ENCODE results near the gene ACRBP. TPM values are rescaled to one million over a fixed set of nuclear protein-coding genes. Genes with fewer than 3 reads are reported as not detected.

ACRBP gene
- total RNA-seq, 2 experiments from 2014 or later, result 4.4 to 9.4 TPM

DNA sequence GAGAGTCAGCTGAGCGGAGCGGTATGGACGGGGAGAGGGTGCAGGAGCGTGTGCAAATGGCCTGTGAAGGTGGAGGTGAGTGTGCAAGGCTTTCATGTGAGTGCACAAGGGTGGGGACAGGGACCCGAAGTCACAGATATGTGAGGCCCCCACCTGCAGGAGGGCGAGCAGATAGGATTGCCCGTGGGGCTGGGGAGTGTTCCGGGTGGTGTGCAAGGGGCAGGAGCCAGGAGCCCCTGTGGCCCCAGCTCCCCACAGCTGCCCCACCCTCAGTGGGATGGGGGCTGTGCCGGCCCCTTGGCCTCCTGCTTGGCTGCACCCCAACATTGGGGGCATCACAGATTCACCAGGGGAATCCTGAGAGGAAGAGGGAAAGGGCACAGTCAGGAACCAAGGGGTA lies 47.5 kb upstream of the ACRBP start:
- no peaks in the 10 kb centered on the region for H4K20me1 ChIP-seq (ENCODE audit: insufficient read depth, low read length)
- intact Hi-C loops (cut with micrococcal nuclease; ENCODE audit: unreplicated experiment), result loop anchor here (5.0 to 10.0 kb wide), 2 partner anchors 202 to 270 kb away; partner anchors contain the start of genes MRPL51 and NCAPD2
- peak overlapping the region; percentile 93 for H3K4me2 ChIP-seq (ENCODE audit: low read length)
- BruUV-seq (replicated peaks), result no TSS peak
- H3K27ac ChIP-seq (ENCODE audit: low read depth, low read length, poor library complexity, severe bottlenecking), result peak overlapping the region; percentile 96
- no peak overlapping the region for H3K4me3 ChIP-seq (ENCODE audit: low read depth, low read length, poor library complexity, severe bottlenecking)
- H3K4me1 ChIP-seq (ENCODE audit: insufficient read depth, low read length, poor library complexity, severe bottlenecking), result peaks cover 92% of the 10 kb centered on the region
- H3K79me2 ChIP-seq (ENCODE audit: insufficient read depth, low read depth, low read length), result peaks cover 21% of the 10 kb centered on the region; the same call in 1 of the 2 replicates
- H2AFZ ChIP-seq (ENCODE audit: low read length), result no peak overlapping the region
- peaks cover 13% of the 10 kb centered on the region; the same call in 1 of the 2 replicates for H3K36me3 ChIP-seq (ENCODE audit: insufficient read depth, low read length)
- TF ChIP-seq, protein P1, sequence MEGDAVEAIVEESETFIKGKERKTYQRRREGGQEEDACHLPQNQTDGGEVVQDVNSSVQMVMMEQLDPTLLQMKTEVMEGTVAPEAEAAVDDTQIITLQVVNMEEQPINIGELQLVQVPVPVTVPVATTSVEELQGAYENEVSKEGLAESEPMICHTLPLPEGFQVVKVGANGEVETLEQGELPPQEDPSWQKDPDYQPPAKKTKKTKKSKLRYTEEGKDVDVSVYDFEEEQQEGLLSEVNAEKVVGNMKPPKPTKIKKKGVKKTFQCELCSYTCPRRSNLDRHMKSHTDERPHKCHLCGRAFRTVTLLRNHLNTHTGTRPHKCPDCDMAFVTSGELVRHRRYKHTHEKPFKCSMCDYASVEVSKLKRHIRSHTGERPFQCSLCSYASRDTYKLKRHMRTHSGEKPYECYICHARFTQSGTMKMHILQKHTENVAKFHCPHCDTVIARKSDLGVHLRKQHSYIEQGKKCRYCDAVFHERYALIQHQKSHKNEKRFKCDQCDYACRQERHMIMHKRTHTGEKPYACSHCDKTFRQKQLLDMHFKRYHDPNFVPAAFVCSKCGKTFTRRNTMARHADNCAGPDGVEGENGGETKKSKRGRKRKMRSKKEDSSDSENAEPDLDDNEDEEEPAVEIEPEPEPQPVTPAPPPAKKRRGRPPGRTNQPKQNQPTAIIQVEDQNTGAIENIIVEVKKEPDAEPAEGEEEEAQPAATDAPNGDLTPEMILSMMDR (conservative IDR thresholded peaks at IDR 0.05; ENCODE audit: low read length), result no peak
- no peak for TF ChIP-seq EZH2phosphoT487 (IDR thresholded peaks at IDR 0.05; ENCODE audit: borderline replicate concordance, low read depth, low read length)
- no peak for DNase-seq (ENCODE audit: low spot score)
- no peaks in the 10 kb centered on the region for H3K9me3 ChIP-seq (ENCODE audit: low read length)
- ChIA-PET POLR2A (no interaction called here), CTCF (ENCODE audit: unreplicated experiment) (no interaction called here)
- H3K9me2 ChIP-seq (ENCODE audit: insufficient read depth, low read length), result no peaks in the 10 kb centered on the region

DNA sequence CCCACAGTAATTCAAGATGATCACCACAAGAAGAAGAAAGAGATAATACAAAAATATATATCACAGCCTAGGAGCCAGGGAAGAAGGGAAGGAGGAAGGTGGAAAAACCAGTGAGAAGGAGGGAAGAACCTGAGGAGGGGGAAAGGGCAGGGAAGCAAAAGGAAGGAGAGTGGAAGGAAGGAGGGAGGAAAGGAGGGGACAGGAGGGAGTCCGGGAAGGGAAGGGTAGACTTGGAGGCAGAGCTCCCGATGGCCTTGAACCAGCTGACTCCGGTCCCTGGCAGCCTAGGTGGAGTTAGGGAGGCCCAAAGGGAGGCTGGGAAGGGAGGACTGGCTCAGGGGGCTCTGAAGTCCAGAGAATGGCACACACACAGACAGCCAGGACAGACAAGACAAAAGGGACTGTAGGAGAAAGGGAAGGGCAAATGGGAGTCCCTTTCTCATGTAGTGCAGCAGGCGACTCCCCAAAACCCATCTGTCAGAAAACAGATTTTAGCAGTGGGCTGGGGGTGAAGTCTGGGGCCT lies 46.7 kb upstream of the ACRBP start:
- CTCF ChIA-PET (ENCODE audit: unreplicated experiment), result no interaction called here

More for the DNA sequence above, 46.7 kb upstream of the ACRBP start:
- H3K4me2 ChIP-seq (ENCODE audit: low read length), result no peak overlapping the region
- TSS peak; percentile 54 for BruUV-seq (replicated peaks)
- H3K4me1 ChIP-seq (ENCODE audit: insufficient read depth, low read length, poor library complexity, severe bottlenecking), result peaks cover 84% of the 10 kb centered on the region
- H4K20me1 ChIP-seq (ENCODE audit: insufficient read depth, low read length), result no peaks in the 10 kb centered on the region
- no peak overlapping the region for H3K27ac ChIP-seq (ENCODE audit: low read depth, low read length, poor library complexity, severe bottlenecking)
- H3K36me3 ChIP-seq (ENCODE audit: insufficient read depth, low read length), result peaks cover 13% of the 10 kb centered on the region; the same call in 1 of the 2 replicates
- no peak for DNase-seq (ENCODE audit: low spot score)
- TF ChIP-seq, protein P1 (conservative IDR thresholded peaks at IDR 0.05; ENCODE audit: low read length), result no peak
- no peak for TF ChIP-seq EZH2phosphoT487 (IDR thresholded peaks at IDR 0.05; ENCODE audit: borderline replicate concordance, low read depth, low read length)
- no peaks in the 10 kb centered on the region for H3K9me3 ChIP-seq (ENCODE audit: low read length)
- intact Hi-C loops (cut with micrococcal nuclease; ENCODE audit: unreplicated experiment), result loop anchor here (10.0 kb wide), 1 partner anchor 269 kb away; no protein-coding TSS in a partner anchor
- H2AFZ ChIP-seq (ENCODE audit: low read length), result no peak overlapping the region
- no peak overlapping the region for H3K4me3 ChIP-seq (ENCODE audit: low read depth, low read length, poor library complexity, severe bottlenecking)
- H3K79me2 ChIP-seq (ENCODE audit: insufficient read depth, low read depth, low read length), result peaks cover 17% of the 10 kb centered on the region; the same call in 1 of the 2 replicates
- no peaks in the 10 kb centered on the region for H3K9me2 ChIP-seq (ENCODE audit: insufficient read depth, low read length)
- POLR2A ChIA-PET, result interaction anchor here (0.5 kb wide), 1 partner anchor 133 kb away, joined by 3 read pairs; no protein-coding TSS in a partner anchor

All from OCI-LY7 (cell line).